Fibroblast of lung (primary cell): Measurements from ENCODE around the gene HIVEP3. TPM values are rescaled to one million over a fixed set of nuclear protein-coding genes. Genes with fewer than 3 reads are reported as not detected.
A peak's percentile ranks its signal among the peaks of the same experiment; 100 is the strongest.

ENCODE experiments used
- DNase-seq, 2 donors: peaks; one replicate each; pipeline versions ENCODE4 v3.0.0 to v3.0.0-alpha.2; 2010; ENCODE audit warnings: low read depth in 2 of 2
- H2AFZ ChIP-seq: 2 replicates; pipeline ENCODE4 v1.5.1; 2012; ENCODE audit warnings: low read length, control low read depth, inconsistent platforms
- H3K27ac ChIP-seq: 2 replicates; pipeline ENCODE4 v1.5.1; 2011; ENCODE audit warnings: low read length, control low read depth; ENCODE audit not compliant: insufficient read depth
- H3K27me3 ChIP-seq: 2 replicates; pipeline ENCODE4 v1.5.1; 2011; ENCODE audit warnings: mild to moderate bottlenecking, low read length; ENCODE audit not compliant: control insufficient read depth, insufficient read depth
- H3K36me3 ChIP-seq: 2 replicates; pipeline ENCODE4 v1.5.1; 2011; ENCODE audit warnings: low read length; ENCODE audit not compliant: control insufficient read depth, insufficient read depth
- H3K4me1 ChIP-seq: 2 replicates; pipeline ENCODE4 v1.5.1; 2011; ENCODE audit warnings: low read length; ENCODE audit not compliant: control insufficient read depth, insufficient read depth; ENCODE audit errors: extremely low read depth
- H3K4me2 ChIP-seq: 2 replicates; pipeline ENCODE4 v1.5.1; 2011; ENCODE audit warnings: low read length, control low read depth; ENCODE audit not compliant: insufficient read depth; ENCODE audit errors: extremely low read depth
- H3K4me3 ChIP-seq, 4 experiments: fragments of 200-600 bp in 1 of 4; sonication (generic) in 1 of 4; replicated peaks in 1 of 4; 2 replicates each; pipeline ENCODE4 v1.5.1; 2011 to 2016; ENCODE audit warnings: low read length in 4 of 4, low read depth in 3 of 4, mild to moderate bottlenecking in 3 of 4, control low read depth in 2 of 4, inconsistent platforms in 1 of 4, mixed read lengths in 1 of 4; ENCODE audit not compliant: insufficient read depth in 1 of 4; ENCODE audit errors: control extremely low read depth in 1 of 4
- H3K79me2 ChIP-seq: 2 replicates; pipeline ENCODE4 v1.5.1; 2012; ENCODE audit warnings: mild to moderate bottlenecking, low read length, inconsistent platforms; ENCODE audit not compliant: control insufficient read depth, insufficient read depth
- H3K9ac ChIP-seq: 2 replicates; pipeline ENCODE4 v1.5.1; 2011; ENCODE audit warnings: mild to moderate bottlenecking, low read length, control low read depth; ENCODE audit not compliant: insufficient read depth
- H3K9me3 ChIP-seq: 2 replicates; pipeline ENCODE4 v1.5.1; 2012; ENCODE audit warnings: low read depth, low read length; ENCODE audit not compliant: control insufficient read depth, insufficient read depth
- H4K20me1 ChIP-seq: 2 replicates; pipeline ENCODE4 v1.5.1; 2011; ENCODE audit warnings: low read length; ENCODE audit not compliant: control insufficient read depth, insufficient read depth; ENCODE audit errors: extremely low read depth
- EZH2 ChIP-seq: IDR thresholded peaks from 2 replicates; pipeline ENCODE4 v1.5.1; 2012; ENCODE audit warnings: low read length, control low read depth, mild to moderate bottlenecking; ENCODE audit errors: missing control alignments
- polyA plus RNA-seq, 2 donors: library from polyadenylated mRNA; depleted of rRNA in 1 of 2; stranded (reverse) in 1 of 2; unstranded in 1 of 2; fragments of >200 nt; gene quantifications; 2 replicates each; pipeline ENCODE4 v1.2.1, GENCODE V29; 2011 to 2012; ENCODE audit warnings: missing spikeins in 1 of 2
- total RNA-seq: library from RNA; depleted of rRNA; stranded (reverse); fragments of >200 nt; gene quantifications from 2 replicates; pipeline ENCODE4 v1.2.1, GENCODE V29; 2014
- TF ChIP-seq, protein P1 (sequence below), 2 donors: IDR thresholded peaks in 1 of 2; conservative IDR thresholded peaks in 1 of 2; 1 replicate in 1 of 2; 2 replicates in 1 of 2; pipeline ENCODE4 v1.5.1; 2011 to 2012; ENCODE audit warnings: low read length in 2 of 2, control low read depth in 1 of 2, inconsistent platforms in 1 of 2, low read depth in 1 of 2, mild to moderate bottlenecking in 1 of 2

The HIVEP3 gene
- total and polyA plus RNA-seq, 2 donors (not counting 1 experiment from before 2014, with no cell fraction given) = 0.83 to 3.2 TPM

DNA sequence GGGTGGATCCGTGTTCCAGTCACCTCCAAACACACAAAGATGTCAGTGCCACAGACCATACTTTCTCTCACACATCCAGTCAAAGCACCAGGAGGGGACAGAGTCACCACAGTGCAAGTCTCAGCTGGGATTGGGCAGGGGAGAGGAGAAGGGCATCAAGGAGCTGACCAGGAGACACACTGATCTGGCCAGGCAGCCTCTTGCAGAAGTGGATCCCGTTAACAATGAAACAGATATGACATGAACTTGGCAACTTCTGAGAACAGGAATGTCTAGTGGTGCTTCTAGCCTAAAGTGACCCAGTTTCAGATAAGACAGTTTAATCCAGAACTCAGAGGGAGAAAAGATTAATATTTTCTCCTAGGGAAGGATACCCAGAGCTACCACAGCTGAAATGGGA, 71.0 kb downstream of the HIVEP3 start:
- H3K4me3 ChIP-seq = no peak overlapping the region
- no peaks in the 10 kb centered on the region for H3K27me3 ChIP-seq
- no peak for TF ChIP-seq EZH2
- TF ChIP-seq, protein P1, sequence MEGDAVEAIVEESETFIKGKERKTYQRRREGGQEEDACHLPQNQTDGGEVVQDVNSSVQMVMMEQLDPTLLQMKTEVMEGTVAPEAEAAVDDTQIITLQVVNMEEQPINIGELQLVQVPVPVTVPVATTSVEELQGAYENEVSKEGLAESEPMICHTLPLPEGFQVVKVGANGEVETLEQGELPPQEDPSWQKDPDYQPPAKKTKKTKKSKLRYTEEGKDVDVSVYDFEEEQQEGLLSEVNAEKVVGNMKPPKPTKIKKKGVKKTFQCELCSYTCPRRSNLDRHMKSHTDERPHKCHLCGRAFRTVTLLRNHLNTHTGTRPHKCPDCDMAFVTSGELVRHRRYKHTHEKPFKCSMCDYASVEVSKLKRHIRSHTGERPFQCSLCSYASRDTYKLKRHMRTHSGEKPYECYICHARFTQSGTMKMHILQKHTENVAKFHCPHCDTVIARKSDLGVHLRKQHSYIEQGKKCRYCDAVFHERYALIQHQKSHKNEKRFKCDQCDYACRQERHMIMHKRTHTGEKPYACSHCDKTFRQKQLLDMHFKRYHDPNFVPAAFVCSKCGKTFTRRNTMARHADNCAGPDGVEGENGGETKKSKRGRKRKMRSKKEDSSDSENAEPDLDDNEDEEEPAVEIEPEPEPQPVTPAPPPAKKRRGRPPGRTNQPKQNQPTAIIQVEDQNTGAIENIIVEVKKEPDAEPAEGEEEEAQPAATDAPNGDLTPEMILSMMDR (conservative IDR thresholded peaks at IDR 0.05 in 1 of 2, IDR thresholded peaks at IDR 0.05 in 1 of 2; ENCODE audit: low read depth in 1 of 2, low read length in 2 of 2) = no peak
- H3K79me2 ChIP-seq = no peaks in the 10 kb centered on the region
- H3K36me3 ChIP-seq = no peaks in the 10 kb centered on the region
- peaks cover 5% of the 10 kb centered on the region for H3K4me1 ChIP-seq
- no peak overlapping the region for H2AFZ ChIP-seq
- H3K27ac ChIP-seq = no peak overlapping the region
- H4K20me1 ChIP-seq = no peaks in the 10 kb centered on the region
- H3K9ac ChIP-seq = no peak overlapping the region
- DNase-seq = no peak
- H3K4me2 ChIP-seq = no peak overlapping the region
- H3K9me3 ChIP-seq = no peaks in the 10 kb centered on the region

DNA sequence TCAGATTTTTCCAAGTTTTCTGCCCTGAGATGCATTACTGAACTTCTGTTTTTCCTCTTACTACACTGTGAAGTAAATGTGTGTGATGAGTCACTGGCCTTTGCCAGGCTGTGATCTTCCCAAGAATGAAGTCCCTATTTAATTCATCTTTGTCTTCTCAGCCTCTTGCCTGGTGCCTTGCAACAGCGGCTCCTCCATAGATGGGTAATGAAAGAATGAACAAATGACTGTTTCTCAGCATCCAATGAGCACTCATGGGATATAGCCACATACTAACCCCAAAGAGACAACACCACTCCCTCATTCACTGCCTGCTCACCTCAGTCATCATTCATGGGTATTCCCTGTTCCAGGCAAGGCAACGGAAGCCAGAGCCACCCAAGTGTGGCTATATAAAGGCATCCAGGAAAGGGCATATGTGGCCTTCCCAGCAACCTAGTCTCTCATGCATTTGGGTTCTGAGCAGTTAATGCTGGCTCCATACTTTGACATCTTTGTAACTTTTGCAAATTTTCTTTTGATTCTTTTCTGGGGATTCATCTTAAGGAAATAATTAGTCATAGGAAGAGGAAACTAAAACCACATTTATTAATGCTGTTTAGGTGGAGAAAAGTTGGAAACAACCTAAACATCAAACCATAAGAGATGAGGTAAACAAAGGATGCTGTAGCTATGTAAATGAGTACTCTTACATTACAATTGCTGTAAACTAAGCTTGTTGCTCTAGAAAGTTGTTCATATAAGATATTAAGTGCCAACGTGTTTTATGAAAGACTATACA, 71.9 kb downstream of the HIVEP3 start:
- no peaks in the 10 kb centered on the region for H3K79me2 ChIP-seq
- H3K27ac ChIP-seq = no peak overlapping the region

DNA sequence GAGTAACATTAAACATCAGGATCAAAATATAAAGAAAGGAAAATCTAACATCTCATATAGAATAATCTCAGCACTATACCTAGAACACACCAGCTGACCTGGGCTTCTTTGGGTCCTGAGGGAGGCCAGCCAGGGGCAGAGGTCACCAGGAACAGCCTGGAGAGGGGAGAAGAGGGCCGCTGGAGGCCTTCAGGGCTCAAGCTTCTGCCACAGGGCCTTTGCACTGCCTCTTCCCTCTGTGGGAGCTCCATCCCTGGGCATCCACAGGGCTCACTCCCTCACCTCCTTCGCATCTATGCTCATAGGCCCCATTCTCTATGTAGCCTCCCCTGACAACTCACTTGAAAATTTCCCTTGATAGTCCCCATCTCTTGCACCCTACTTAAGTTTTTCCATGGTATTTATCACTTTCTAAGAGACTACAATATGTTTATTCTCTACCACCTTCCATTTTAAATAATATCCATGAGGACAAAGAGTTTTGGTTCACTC, 73.9 kb downstream of the HIVEP3 start:
- DNase-seq = no peak
- H3K4me1 ChIP-seq = peaks cover 5% of the 10 kb centered on the region
- no peak overlapping the region for H2AFZ ChIP-seq
- H3K9ac ChIP-seq = no peak overlapping the region
- no peak overlapping the region for H3K27ac ChIP-seq
- H3K36me3 ChIP-seq = no peaks in the 10 kb centered on the region
- no peaks in the 10 kb centered on the region for H3K27me3 ChIP-seq
- no peak for TF ChIP-seq EZH2
- TF ChIP-seq, protein P1 (conservative IDR thresholded peaks at IDR 0.05 in 1 of 2, IDR thresholded peaks at IDR 0.05 in 1 of 2; ENCODE audit: low read depth in 1 of 2, low read length in 2 of 2) = no peak
- no peaks in the 10 kb centered on the region for H3K9me3 ChIP-seq
- no peaks in the 10 kb centered on the region for H4K20me1 ChIP-seq
- no peaks in the 10 kb centered on the region for H3K79me2 ChIP-seq
- H3K4me2 ChIP-seq = no peak overlapping the region
- no peak overlapping the region for H3K4me3 ChIP-seq

More for the DNA sequence above, 71.9 kb downstream of the HIVEP3 start:
- Histone ChIP-seq H3K4me3 (no peak overlapping the region), H3K4me1 (peaks cover 5% of the 10 kb centered on the region), H3K9ac (no peak overlapping the region), H4K20me1 (no peaks in the 10 kb centered on the region), H3K4me2 (no peak overlapping the region), H2AFZ (no peak overlapping the region), H3K36me3 (no peaks in the 10 kb centered on the region), H3K9me3 (no peaks in the 10 kb centered on the region), H3K27me3 (no peaks in the 10 kb centered on the region)
- DNase-seq = peak; percentile 51 to 74
- no peak for TF ChIP-seq EZH2
- TF ChIP-seq, protein P1 (conservative IDR thresholded peaks at IDR 0.05 in 1 of 2, IDR thresholded peaks at IDR 0.05 in 1 of 2; ENCODE audit: low read depth in 1 of 2, low read length in 2 of 2) = no peak
